ENCODE data around the gene RBM33.

RBM33 gene

GRCh38 chr7:155631155-155631554, 13.3 kb upstream of the RBM33 start:
- no peak for FAIRE-seq

GRCh38 chr7:155635817-155636216, 8.6 kb upstream of the RBM33 start:
- no peak for FAIRE-seq

GRCh38 chr7:155637155-155637554, 7.3 kb upstream of the RBM33 start:
- no peak for FAIRE-seq

- no peak for FAIRE-seq
Observed at GRCh38 chr7:155638366-155638765, 6.1 kb upstream of the RBM33 start.

- FAIRE-seq: no peak
Observed at GRCh38 chr7:155639958-155640520, 4.4 kb upstream of the RBM33 start.

GRCh38 chr7:155640629-155641028, 3.8 kb upstream of the RBM33 start:
- no peak for FAIRE-seq

GRCh38 chr7:155643804-155644177, 670 bp upstream of the RBM33 start:
- no peak for FAIRE-seq

- FAIRE-seq: no peak
Observed at GRCh38 chr7:155644971-155645509, 579 bp downstream of the RBM33 start.

- no peak for FAIRE-seq
Observed at GRCh38 chr7:155645662-155646061, 1.2 kb downstream of the RBM33 start.

- no peak for FAIRE-seq
Observed at GRCh38 chr7:155646669-155647068, 2.2 kb downstream of the RBM33 start.

GRCh38 chr7:155647302-155647701, 2.8 kb downstream of the RBM33 start:
- no peak for FAIRE-seq

GRCh38 chr7:155647734-155648133, 3.3 kb downstream of the RBM33 start:
- FAIRE-seq: no peak

- FAIRE-seq: no peak
Observed at GRCh38 chr7:155648752-155649339, 4.4 kb downstream of the RBM33 start.

- FAIRE-seq: no peak
Observed at GRCh38 chr7:155649588-155649987, 5.1 kb downstream of the RBM33 start.

GRCh38 chr7:155652156-155653114, 8.0 kb downstream of the RBM33 start:
- no peak for FAIRE-seq

- no peak for FAIRE-seq
Observed at GRCh38 chr7:155653803-155654202, 9.3 kb downstream of the RBM33 start.

GRCh38 chr7:155656891-155657290, 12.4 kb downstream of the RBM33 start:
- no peak for FAIRE-seq

- FAIRE-seq: no peak
Observed at GRCh38 chr7:155660059-155660757, 15.7 kb downstream of the RBM33 start.

GRCh38 chr7:155660758-155661093, 16.3 kb downstream of the RBM33 start:
- no peak for FAIRE-seq

- no peak for FAIRE-seq
Observed at GRCh38 chr7:155662343-155663043, 18.0 kb downstream of the RBM33 start.

GRCh38 chr7:155663937-155664336, 19.5 kb downstream of the RBM33 start:
- FAIRE-seq: no peak

Measured in colon (tissue), 2 donors.